Kidney capillary endothelial cell (primary cell): ENCODE results near the gene RAD51B.
A peak's percentile ranks its signal among the peaks of the same experiment; 100 is the strongest.
"Not testable (repeated sequence)": the region's sequence is repeated elsewhere in the genome, so short reads cannot be mapped to it uniquely, and the experiment has no call there.

Experiments
- DNase-seq: peaks from one replicate; pipeline ENCODE4 v3.0.0-alpha.2; 2018; ENCODE audit warnings: low spot score

RAD51B gene

GRCh38 chr14:68212361-68212760 is 392.8 kb downstream of the RAD51B start:
- no peak for DNase-seq

GRCh38 chr14:68214431-68214830 is 394.9 kb downstream of the RAD51B start:
- DNase-seq = no peak

- DNase-seq = no peak
Measured at GRCh38 chr14:68215629-68216028, 396.1 kb downstream of the RAD51B start.

GRCh38 chr14:68216079-68216478 is 396.5 kb downstream of the RAD51B start:
- DNase-seq = no peak

GRCh38 chr14:68216957-68217356 is 397.4 kb downstream of the RAD51B start:
- DNase-seq = no peak

GRCh38 chr14:68217791-68218340 is 398.3 kb downstream of the RAD51B start:
- DNase-seq = no peak

GRCh38 chr14:68219407-68219806 is 399.8 kb downstream of the RAD51B start:
- DNase-seq = no peak

GRCh38 chr14:68221046-68221445 is 401.5 kb downstream of the RAD51B start:
- not testable (repeated sequence) for DNase-seq

- DNase-seq = no peak
Measured at GRCh38 chr14:68222154-68222553, 402.6 kb downstream of the RAD51B start.

- DNase-seq = no peak
Measured at GRCh38 chr14:68222726-68223125, 403.1 kb downstream of the RAD51B start.

- DNase-seq = no peak
Measured at GRCh38 chr14:68223631-68224030, 404.1 kb downstream of the RAD51B start.

GRCh38 chr14:68225321-68225720 is 405.7 kb downstream of the RAD51B start:
- no peak for DNase-seq

GRCh38 chr14:68226523-68226922 is 406.9 kb downstream of the RAD51B start:
- no peak for DNase-seq

GRCh38 chr14:68228656-68229055 is 409.1 kb downstream of the RAD51B start:
- no peak for DNase-seq

- no peak for DNase-seq
Measured at GRCh38 chr14:68229423-68230100, 410.0 kb downstream of the RAD51B start.

GRCh38 chr14:68230202-68230949 is 410.8 kb downstream of the RAD51B start:
- DNase-seq = no peak

- DNase-seq = no peak
Measured at GRCh38 chr14:68230950-68231717, 411.6 kb downstream of the RAD51B start.

GRCh38 chr14:68231898-68232297 is 412.3 kb downstream of the RAD51B start:
- DNase-seq = no peak

GRCh38 chr14:68232300-68233055 is 412.9 kb downstream of the RAD51B start:
- DNase-seq = peak; percentile 94

GRCh38 chr14:68233101-68233784 is 413.7 kb downstream of the RAD51B start:
- no peak for DNase-seq
